NK-92 treated with Interleukin-12 subunit alpha and Interleukin-12 subunit beta, amount 100 ng/mL, for 24 hours (cell line): ENCODE results near the gene ZNF107.
"Not testable (repeated sequence)": the region's sequence is repeated elsewhere in the genome, so short reads cannot be mapped to it uniquely, and the experiment has no call there.

ENCODE experiments used
- DNase-seq: peaks from one replicate; lab custom pipeline; 2025; lab: John Stamatoyannopoulos, UW

ZNF107 gene

GRCh38 chr7:64651203-64651602, 14.7 kb upstream of the ZNF107 start:
- DNase-seq = no peak

DNA sequence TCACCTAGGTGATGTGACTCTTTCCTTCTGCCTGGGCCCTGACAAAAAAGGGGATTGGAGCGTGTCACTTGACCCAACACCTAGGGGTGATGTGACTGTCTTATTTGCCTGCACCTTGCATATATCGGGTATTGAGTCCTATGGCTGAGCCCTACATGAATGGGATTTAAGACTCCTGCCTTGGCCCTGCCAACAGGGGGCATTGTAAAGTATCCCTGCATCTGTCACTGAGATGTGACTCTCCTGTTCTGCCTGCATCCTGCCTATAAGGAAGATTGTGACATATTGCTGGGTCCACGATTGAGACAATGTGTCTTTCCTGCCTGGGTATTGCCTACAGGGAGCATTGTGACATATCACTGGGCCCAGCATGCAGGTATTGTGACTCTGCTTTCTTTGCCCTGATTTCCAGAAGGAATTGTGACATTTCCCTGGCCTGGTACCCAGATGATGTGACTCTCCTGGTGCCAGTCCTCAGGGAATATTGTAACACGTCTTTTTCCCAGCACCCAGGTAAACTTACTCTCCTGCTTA, 14.2 kb upstream of the ZNF107 start:
- DNase-seq = no peak

DNA sequence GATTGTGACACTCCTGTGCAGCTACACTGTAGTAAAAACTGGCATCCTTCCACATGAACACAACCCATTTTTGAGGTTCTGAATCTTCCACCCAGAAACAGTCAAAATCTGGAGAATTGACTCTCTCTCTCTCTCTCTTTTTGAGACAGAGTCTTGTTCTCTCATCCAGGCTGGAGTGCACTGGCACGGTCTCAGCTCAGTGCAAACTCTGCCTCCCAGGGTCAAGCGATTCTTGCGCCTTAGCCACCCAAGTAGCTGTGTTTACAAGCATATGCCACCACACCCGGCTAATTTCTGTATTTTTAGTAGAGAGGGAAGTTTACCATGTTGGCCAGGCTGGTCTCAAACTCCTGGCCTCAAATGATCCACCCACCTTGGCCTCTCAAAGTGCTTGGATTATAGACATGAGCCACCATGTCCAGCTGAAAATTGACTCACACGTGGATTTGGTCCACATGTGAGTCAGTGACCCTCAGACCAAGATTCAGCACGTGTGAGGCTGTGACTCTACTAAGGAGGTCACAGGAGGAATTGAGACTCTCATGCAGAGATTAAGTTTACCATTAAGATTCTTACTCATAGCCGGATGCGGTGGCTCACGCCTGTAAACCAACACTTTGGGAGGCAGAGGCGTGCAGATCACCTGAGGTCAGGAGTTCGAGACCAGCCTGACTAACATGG, 12.1 kb upstream of the ZNF107 start:
- DNase-seq = no peak

DNA sequence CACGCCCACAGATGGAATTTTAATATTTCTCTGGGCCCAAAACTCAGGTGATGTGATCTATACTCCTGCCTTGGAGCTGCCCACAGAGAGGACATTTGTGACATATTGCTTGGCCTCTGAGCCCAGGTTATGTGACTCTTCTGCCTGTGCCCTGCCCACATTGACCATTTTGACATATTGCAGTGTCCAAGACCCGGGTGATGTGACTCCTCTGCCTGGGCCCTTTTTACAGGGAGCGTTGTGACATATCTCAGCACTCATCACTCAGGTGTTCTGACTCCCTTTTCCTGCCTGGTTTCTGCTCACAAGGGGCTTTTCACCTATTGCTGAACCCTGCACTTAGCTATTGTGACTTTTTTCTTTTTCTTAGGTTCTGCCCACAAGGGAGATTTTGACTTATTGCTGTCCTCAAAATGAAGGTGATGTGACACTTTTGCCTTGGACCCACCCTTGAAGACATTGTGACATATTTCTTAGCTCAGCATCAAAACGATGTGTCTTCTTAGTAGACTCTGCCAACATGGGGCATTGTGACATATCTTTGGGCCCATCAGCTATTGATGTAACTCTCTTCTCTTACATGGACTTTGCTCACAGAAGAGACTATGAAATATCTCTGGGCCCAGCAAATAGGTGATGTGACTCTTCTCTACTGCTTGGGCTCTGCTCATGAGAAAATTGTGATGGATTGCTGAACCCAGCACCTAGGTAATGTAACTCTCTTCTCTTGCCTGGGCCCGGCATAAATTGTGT, 11.0 kb upstream of the ZNF107 start:
- DNase-seq = no peak

DNA sequence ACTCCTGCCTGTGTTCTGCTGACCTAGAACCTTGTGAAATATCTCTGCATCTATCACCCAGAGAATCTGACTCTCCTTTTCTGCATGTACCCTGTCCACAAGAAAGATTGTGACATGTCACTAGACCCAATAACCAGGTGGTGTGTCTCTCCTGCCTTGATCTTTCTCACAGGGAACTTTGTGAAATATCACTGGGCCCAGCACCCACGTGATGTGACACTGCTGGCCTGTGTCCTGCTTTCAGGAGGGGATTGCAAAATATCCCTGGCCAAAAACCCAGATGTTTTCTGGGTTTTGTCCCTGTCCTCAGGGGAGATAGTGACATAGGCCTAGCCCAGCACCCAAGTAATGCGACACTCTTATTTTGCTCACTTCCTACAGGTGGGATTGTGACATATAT, 10.1 kb upstream of the ZNF107 start:
- no peak for DNase-seq

DNA sequence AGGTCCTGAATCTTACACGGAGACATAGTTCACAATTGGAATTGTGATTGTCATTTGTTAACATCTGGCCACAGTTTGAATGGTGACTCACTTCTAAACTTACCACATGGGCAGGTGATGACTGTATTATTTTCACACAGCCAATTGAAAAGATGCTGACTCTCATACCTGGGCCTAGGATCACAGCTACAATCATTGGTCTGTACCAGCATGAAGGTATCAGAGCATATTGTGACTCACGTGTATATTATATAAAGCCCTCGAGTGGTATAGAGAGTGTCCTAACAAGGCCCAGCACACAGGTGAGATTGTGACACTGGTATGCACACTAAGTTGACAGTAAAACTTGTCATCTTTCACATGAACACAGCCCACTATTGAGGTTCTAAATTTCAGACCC, 9.4 kb upstream of the ZNF107 start:
- no peak for DNase-seq

DNA sequence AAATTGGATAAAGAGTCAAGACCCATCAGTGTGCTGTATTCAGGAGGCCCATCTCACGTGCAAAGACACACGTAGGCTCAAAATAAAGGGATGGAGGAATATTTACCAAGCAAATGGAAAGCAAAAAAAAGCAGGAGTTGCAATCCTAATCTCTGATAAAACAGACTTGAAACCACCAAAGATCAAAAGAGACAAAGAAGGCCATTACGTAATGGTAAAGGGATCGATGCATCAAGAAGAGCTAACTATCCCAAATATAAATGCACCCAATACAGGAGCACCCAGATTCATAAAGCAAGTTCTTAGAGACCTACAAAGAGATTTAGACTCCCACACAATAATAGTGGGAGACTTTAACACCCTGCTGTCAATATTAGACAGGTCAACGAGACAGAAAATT, 3.8 kb upstream of the ZNF107 start:
- not testable (repeated sequence) for DNase-seq

- DNase-seq = no peak
Observed at GRCh38 chr7:64666663-64667050, 724 bp downstream of the ZNF107 start.

DNA sequence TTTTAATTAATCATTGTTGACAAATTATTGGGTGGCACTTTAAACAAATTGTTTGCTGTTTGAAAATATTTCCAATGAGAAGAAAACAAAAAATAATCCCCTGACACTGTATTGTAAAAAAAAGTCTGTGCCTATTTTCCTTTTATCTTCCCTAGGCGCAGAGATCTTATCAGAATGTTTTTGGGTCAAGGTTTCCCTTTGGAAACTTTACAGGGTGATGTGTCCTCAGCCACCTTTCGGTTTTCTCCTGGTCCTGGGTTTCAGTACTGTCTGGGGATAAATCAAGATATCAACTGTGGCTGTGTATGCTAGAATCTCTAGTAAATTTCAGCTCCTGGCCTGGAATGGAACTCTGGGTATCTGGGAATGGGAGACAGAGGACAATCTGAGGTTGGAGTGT, 1.4 kb downstream of the ZNF107 start:
- no peak for DNase-seq

DNA sequence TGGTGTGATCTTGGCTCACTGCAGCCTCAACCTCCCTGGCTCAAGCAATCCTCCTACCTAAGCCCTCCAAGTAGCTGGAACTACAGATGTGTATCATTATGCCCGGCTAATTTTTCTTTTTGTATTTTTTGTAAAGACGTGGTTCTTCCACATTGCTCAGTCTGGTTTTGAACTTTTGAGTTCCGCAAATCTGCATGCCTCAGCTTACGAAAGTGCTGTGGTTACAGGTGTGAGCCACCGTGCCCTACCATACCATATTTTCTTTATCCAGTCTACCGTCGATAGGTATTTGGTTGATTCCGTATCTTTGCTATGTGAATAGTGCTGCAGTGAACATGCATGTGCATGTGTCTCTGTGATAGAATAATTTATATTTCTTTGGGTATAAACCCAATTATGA, 6.5 kb downstream of the ZNF107 start:
- DNase-seq = no peak

- no peak for DNase-seq
Observed at GRCh38 chr7:64685091-64685490, 19.2 kb downstream of the ZNF107 start.

DNA sequence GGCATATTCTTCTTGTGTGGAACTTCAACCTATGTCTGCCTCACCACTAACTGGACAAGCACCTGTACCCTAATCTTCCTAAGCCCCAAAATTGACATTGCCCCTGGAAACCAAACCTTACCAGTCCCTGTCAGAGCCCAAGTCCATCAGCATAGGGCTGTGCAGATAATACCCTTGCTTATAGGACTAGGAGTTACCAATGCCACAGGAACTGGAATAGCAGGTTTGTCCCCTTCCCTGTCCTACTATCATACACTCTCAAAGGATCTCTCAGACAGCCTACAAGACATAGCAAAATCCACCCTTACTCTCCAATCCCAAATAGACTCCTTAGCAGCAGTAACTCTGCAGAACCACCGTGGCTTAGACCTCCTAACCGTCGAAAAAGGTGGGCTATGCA, 19.8 kb downstream of the ZNF107 start:
- DNase-seq = no peak

- no peak for DNase-seq
Observed at GRCh38 chr7:64686493-64687184, 20.7 kb downstream of the ZNF107 start.

DNA sequence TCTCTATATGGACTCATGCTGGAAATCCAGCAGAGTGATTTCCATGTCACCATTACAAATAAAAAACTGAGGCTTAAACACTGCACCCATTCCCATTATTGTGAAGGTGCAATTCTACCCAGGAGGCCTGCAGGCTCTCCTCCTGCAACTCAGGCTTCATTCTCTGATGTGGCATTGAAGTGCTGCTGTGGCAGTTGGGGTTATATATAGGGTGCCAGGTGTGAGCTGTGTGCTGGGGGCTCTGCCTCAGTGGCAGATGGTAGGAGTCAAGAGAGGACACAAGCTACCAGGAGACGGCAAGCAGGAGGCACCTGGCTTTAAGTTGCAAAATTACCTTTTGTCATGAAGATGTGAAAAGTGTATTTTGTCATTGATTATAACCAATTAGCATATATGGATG, 21.3 kb downstream of the ZNF107 start:
- no peak for DNase-seq

DNA sequence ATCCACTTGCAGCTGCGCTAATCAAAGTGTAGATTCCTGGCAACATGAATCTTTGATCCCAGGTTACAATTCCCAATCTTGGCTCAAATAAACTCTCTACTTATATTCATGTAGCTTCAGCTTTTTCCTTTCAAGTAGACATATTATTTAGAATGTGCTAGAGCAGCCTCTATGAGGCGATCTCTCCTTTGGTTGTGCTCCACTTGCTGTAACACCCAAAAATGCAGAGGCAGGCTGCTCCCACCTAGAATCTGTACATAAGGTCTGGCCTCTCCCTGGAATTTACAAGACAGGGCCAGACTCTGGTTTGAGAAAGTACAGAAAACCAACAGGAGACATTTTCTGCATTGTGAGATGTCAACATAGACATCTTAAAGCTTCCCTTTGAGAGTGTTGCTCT, 23.1 kb downstream of the ZNF107 start:
- DNase-seq = no peak

GRCh38 chr7:64691831-64692230, 25.9 kb downstream of the ZNF107 start:
- no peak for DNase-seq

DNA sequence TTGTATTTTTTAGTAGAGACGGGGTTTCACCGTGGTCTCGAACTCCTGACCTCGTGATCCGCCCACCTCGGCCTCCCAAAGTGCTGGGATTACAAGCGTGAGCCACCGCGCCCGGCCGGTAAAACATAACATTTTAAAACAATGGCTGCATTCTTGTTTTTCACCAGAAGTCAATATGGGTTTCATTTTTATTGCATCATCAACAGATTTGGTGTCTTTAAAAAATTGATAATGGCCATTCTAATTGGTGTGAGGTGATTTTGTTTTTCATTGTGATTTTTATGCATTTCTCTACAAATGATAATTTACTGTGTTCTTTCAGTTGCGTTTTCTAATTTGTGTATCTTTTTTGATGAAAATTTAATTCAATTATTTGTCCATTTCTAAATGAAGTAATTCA, 31.9 kb downstream of the ZNF107 start:
- not testable (repeated sequence) for DNase-seq

- no peak for DNase-seq
Observed at GRCh38 chr7:64706625-64707292, 40.8 kb downstream of the ZNF107 start.

DNA sequence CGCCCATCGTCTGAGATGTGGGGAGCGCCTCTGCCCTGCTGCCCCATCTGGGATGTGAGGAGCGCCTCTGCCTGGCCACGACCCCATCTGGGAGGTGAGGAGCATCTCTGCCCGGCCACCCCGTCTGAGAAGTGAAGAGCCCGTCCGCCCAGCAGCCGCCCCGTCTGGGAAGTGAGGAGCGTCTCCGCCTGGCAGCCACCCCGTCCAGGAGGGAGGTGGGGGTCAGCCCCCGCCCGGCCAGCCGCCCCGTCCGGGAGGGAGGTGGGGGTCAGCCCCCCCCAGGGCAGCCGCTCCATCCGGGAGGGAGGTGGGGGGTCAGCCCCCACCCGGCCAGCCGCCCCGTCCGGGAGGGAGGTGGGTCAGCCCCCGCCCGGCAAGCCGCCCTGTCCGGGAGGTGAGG, 52.0 kb downstream of the ZNF107 start:
- not testable (repeated sequence) for DNase-seq

GRCh38 chr7:64729089-64729848, 63.3 kb downstream of the ZNF107 start:
- DNase-seq = no peak

DNA sequence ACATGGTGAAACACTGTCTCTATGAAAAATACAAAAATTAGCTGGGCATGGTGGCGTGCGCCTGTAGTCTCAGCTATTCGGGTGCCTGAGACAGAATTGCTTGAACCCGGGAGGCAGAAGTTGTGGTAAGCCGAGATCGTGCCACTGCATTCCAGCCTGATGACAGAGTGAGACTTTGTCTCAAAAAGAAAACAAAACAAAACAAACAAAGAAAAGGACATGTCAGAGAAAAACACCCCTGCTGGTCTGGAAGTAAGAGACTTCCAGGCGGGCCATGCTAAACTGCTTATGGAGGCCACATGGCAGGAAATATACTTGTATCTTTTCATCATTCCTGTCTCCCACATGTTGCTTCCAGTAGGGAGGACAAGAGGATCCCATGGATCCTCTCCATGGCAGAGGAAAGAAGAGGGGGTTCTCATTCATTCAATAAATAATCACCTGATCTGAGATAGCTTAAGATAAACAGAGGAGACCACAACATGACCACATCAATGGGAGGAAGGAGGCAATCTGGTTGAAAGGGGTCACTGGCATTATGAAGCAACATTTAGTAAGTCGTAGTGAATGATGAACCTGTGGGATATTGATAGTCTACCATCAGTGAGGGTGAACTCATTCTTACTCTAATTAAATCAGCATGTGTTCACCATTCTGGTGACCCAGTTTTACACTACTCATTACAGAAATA, 67.8 kb downstream of the ZNF107 start:
- no peak for DNase-seq
